Left forelimb (tissue), 1 donor: ENCODE data around the gene MED27.
"Not testable (repeated sequence)": the region's sequence is repeated elsewhere in the genome, so short reads cannot be mapped to it uniquely, and the experiment has no call there.

Experiments used
- DNase-seq: peaks from one replicate; pipeline ENCODE4 v3.0.0-alpha.2; 2018; ENCODE audit warnings: low spot score

MED27 gene

DNA sequence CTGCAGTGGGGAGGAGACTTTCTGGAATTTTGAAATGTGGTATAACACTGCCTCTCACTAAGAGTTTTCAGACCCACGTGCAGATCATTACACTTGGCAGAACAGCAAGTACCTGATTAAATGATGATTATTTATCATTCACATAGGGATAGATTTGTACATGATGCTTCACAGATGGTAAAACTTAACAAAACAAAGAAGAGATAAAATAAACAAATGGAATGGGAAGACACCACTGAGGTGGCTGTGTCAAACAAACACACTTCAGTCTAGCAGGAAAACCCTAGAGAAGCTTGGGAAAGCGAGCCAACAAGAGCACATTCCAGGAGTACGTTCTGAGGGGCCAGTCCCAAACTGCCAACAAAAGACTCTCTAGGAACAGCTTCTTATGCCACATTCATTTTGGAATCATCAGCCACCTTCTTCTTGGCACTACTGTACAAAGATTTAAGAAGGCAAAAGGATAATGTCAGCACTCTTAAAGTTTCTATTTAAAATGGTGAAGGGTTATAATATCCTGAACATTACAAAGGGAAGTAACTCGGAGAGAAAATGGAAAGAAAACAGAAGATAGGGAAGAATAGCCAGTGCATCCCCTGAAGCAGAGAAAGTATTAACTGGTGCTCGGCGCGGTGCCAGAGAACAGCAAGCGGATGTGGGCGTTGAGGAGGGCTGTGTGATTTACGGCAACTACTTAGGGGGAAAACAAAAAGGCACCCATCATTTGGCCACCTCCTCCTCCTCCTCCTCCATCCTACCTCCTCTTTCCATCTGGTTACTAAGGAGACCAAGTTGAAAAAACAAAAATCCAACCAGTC, 1.6 kb downstream of the MED27 start:
- no peak for DNase-seq

DNA sequence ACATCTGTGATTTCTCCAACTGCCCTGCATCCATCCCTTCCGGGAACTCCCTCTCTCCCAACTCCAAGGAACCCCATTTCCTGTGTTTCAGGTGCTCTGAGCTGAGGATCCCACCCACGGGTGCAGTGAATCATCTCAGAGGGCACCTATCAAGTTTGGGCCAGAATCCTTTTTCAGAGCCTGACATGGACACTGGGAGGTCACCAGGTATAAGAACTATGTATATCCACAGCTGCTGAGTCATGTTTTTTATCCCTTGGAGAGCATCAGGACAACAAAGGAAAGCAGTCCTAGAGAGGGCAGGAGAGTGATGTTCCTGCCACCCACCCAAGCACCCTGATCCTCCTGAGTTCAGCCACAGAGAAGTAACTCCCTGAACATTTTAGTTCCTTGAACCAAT, 3.8 kb downstream of the MED27 start:
- no peak for DNase-seq

DNA sequence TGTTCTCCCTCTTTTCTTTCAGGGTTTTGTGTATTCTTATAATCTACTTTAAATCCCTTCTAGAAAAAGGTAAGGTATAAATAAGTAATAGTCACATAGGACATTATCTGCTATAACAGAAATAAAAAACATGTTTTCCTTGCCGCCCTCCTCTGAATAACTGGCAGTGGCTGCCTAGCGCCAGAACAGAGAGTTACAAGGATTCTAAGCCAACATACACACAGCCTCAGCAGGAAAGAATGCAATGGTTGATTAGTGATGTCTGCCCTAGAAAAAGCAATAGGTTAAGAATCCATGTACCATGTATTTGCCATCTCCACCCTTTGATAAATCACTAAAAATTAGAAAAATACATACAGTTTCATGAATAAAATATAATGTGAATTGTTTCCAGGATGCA, 4.9 kb downstream of the MED27 start:
- no peak for DNase-seq

DNA sequence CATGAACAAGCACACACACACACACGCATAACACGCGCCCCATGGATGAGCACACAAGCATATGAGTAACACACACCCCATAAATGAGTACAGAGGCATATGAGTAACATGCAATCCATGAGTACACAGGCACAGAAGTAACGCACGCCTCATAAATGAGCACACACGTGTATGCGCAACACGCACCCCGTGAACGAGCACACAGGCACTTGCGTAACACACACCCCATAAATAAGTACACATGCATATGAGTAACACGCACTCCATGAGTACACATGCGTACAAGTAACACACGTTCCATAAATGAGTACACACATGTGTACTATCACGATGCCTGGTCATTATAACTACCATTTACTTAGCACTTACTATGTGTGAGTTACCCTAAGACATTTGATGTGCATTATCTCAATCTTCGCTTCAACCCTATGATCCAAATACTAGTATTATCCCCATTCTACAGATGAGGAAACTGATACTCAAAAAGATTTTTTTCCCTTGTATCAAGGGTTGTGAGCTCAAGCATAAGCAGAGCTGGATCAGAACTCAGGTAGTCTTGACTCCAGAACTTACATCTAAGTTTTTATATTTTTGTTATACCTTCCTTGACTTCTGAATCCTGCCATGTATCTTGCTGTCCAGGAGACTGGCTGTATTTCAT, 7.7 kb downstream of the MED27 start:
- no peak for DNase-seq

DNA sequence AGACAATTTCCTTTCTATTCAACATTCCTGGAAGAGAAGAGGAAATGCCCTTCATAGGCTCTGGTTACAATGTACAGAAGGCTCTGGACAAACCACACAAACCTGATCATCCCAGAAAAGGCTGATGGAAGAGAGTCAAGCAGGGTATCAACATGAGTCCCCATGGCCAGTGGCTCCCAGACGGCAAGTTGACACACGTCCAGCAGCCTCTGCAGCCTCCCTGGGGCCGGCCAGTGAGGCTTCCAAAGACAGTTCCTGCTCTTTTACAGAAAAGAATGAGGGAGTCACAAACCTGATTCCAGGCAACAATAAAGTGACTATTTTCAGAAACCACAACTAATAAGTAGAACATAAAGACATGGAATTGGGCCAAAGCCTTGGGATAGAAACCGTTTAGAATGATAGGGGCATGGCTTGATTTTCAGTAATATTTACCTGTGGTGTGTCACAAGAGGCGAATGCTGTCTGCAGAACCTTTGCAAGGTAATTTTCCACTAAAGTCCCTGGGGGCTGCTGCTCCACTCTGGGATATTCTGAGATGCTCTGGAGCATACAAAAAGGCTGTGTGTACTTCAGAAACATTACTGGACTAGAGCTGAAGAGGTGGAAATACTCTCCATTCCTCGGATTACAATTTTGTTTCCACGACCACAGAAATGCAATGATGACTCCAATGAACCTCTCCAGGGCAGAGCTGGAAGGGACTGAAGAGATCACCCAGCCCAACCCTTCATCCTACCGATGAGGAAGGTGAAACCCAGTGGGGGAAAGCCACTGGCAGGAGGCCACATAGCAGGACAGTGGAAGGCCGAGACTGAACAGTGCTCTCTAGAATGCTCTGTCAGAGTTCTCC, 10.4 kb downstream of the MED27 start:
- DNase-seq = no peak

DNA sequence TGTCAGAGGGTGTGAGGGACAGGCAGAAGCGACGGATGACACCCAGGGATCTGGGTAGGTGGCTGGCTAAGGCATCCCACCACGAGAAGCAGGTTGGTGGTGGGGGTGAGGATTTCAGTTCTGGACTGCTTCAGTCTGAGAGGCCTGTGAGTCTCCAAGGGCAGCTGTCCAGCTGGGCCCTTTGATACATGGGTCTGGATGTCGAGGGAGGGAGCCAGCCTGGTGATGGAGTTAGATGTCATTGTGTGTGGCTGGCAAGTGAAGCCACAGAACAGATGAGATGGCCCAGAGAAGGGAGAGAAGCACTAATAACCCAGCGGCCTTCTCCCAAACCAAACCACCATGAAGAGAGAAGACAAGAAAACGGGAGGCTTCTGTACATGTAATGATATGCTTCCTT, 11.1 kb downstream of the MED27 start:
- DNase-seq = no peak

DNA sequence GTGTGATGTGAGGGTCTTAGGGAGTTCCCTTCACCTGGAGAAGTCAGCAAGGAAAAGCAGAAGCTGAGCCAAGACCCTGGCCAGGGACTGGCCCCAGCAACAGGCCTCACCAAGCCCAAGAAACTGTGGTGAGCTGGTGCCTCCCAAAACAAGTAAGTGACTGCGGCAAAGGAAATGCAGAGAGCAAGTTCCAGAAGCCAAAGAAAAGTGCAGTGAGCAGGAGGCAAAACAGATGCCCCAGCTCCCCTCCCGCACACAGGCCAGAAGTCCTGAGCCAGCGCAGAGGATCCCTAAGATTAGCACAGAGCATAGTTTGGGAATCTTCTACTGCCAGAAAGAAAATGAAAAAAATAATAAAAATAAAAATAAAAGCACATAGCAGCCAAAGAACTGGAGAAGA, 13.2 kb downstream of the MED27 start:
- DNase-seq = no peak

DNA sequence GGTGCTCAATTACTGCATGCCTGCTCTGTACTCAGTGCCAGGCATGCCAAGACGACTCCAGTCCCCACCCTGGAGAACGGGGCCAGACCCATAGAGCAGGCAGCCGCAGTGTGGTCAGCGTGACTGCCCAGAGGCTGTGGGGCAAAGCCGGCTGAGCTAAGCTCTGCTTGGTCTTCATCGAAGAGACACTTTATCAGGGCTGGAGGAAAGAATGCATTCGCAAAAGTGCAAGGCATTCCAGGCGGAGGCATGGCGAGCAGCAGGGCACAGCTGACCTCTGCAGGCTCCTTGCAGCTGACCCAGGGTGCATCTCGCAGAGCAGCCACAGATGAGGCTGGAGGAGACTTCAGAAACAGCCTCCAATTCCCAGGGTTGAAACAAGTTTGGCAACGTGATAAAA, 13.6 kb downstream of the MED27 start:
- DNase-seq = no peak

DNA sequence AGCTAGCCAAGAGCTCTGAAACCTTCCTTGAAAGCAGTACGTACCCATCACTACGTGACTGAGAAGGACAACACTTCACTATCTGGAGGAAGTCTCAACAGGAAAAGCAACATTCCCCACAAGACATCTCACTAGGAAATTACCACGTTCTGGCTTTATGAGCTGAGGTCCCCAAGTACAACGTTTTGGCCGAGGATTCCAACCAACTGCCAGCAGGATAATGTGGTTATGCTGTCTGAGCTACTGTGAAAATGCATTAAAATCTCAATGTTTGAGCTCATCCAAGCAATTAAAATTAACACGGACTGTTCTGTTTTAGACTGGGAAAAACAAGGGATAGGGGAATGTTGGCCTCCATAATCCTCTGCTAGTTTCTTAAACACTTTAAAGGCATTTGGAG, 16.4 kb downstream of the MED27 start:
- DNase-seq = no peak

DNA sequence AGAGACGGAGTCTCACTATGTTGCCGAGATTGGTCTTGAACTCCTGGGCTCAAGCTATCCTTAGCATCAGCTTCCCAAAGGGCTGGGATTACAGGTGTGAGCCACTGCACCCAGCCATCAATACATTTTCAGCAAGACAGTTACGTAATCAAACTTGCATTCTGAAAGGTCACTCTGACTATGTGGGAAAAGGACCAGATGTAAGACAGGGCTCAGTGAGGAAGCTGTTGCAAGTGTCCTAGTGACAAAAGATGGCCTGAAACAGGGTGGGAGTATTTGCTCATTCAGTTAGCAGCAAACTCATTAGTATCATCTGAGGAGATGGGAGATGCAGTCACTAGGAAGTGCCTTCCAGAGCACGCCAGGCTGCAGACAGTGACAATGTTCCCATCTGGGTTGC, 16.9 kb downstream of the MED27 start:
- no peak for DNase-seq

DNA sequence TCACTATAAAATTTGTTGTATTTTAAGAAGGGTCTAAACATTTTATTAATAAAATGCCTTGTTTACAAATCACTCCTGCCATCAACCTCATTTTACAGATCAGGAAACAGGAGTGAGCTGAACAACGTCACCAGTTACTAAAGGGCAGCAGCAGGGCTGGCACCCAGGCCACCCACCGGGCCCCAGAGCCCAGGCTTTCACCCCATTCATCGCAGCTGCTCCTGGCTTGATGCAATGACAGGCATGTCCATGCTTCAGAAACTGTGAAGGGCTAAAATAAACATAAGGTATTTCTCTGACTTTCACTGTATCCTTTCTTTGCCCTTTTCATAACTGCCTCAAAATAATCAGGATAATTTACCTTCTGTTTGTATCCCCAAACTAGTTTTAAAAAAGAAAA, 18.1 kb downstream of the MED27 start:
- no peak for DNase-seq

DNA sequence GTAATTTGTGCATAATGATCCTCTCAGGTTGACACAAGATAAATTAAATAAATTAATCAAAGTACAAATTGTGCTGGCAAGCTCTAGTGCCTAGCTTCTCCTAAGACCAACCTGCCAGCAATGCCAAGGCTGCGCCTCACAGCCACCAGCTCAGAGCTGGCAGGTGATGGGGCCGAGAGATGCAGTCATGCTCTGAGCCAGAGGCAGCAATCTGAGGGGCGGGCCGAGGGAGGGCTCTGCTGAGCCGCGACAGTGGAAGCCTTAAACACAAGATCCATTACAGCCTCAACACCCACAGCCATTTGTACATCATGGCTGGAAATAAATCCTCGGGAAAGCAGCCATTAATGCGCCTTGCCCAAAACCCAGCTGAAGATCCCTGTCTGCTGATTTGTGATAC, 20.3 kb downstream of the MED27 start:
- no peak for DNase-seq

DNA sequence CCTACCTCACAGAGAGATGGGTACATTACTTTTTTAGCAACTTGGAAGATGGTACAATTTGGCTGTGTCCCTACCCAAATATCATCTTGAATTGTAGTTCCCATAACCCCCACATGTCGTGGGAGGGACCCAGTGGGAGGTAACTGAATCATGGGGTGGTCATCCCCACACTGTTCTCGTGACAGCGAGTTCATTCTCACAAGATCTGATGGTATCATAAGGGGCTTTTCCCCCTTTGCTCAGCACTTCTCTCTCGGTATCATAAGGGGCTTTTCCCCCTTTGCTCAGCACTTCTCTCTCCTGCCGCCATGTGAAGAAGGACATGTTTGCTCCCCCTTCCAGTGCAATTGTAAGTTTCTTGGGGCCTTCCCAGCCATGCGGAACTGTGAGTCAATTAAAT, 21.4 kb downstream of the MED27 start:
- DNase-seq = not testable (repeated sequence)

DNA sequence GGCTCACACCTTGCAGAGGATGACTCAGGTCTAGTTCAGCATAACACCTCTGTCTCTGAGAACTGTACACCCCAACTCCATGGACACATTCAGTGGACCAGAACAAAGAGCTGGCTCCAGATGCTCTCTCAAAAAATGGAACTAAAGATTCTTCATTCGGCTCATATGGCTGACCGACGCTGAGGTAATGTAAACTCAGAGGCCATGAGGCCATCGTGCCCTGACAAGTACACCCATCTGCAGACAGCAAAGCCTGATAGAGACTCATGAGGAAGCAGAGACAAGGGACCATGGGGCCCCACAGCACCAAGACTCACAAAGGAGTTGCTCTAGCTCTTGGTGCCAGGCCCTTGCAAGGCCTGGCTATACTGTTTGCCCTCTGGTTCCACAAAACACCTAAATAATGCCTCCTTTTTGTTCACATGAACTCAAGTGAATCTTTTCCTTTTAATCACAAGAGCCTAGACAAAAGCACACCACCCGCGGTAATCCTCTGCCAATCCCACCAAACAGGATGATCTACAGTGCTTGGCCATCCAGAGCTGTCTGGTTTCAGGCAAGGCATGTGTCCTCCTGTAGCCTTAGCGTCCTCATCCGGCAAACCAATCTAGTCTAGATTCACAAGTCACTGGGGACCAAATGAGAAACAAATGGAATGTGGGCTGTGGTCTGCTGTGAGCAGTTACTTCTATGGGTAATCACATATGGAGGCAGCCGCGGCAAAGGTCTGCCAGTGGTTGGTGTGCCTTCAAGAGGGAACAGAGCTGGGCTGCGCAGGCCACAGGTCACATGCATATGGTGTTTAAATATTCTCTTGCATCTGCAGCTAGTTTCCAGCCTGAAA, 22.7 kb downstream of the MED27 start:
- DNase-seq = no peak

DNA sequence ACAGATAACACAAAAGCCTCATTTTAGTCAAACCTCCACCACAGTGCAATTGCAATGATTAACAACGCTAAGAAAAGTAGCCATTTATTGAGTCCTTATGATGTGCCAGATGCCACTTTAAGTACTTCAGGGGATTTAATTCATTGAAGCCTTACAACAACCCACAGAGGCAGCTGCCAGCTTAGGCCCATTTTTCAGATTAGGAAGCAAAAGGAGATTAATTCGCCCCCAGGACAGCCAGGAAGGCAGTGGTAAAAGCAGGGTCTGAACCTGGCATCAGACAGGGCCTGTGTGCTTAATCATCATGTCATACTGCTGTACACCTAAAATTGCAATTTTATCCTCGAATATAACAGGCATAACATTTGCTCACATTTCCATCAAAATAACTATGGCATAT, 23.9 kb downstream of the MED27 start:
- DNase-seq = no peak

DNA sequence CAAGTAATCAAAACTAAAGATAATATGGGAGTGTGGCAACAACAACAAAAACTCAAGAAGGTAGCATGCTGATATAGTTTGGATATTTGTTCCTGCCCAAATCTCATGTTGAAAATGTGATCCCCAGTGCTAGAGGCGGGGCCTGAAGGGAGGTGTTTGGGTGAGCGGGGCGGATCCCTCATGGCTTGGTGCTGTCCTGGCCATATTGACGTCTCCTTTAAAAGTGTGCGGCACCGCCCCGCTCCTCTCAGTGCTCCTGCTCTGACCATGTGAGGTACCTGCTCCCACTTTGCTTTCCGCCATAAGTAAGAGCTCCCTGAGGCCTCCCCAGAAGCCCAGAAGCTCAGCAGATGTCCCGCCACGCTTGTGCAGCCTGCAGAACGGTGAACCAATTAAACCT, 25.6 kb downstream of the MED27 start:
- DNase-seq = no peak

DNA sequence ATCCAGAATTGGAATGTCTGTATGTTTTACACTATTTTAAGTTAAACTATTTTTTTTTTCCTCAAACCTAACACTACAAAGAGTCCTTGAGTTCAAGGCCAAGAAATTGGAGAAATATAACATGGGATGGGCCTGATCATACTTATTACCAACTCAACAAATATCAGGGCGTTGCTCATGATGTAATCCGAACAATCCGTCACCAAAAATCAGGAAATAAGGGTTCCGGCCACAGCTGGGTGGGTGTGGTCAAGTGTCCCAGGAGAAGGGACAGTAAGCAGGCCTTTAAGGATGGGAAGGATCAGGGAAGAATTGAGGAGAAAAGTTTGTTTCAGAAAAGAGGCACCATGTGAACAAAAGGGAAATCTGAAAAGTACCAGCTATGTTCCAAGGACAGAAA, 29.8 kb downstream of the MED27 start:
- DNase-seq = no peak

DNA sequence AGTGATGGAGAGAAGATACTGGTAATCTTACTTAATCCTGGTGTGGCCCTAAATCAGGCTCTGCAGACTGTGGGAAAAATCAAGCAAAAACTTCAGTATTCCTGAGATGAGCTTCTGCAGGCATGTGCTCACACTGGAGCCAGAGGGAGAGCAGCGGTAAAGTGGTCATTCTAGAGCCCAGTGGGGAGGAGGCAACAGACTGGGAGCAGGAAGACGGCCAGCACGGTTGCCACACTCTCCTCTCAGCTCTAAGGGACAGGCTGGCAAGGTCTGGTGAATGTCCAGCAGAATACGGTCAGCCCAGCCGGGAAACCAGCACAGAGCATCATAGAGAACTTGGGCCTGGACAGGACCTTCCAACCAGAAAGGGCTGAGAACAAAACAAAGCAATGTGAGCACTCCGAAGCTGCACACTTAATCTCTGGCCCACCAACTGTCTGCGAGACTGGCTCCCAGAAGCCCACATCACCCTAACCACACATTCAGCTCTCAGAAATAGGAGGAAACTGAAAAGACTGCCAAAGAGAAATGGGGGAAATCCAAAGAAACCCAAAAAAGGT, 30.3 kb downstream of the MED27 start:
- no peak for DNase-seq

DNA sequence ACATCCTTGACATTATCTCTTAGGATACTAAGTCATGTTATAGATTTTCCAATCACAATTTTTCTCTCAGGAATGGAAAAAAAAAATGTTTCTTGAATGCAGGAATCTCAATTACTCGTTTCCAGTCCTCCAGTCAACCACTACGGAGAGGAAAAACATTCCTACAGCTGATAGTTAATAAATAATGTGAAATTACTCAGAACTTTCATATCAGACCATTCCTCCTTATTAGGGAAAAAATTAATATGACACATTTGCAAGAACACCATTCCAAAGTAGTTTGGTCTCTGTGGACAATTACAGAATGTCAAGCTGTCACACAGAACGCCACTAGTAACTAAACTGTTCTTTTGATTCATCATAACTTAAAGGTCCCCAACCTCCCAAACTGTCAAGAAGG, 31.5 kb downstream of the MED27 start:
- DNase-seq = no peak

DNA sequence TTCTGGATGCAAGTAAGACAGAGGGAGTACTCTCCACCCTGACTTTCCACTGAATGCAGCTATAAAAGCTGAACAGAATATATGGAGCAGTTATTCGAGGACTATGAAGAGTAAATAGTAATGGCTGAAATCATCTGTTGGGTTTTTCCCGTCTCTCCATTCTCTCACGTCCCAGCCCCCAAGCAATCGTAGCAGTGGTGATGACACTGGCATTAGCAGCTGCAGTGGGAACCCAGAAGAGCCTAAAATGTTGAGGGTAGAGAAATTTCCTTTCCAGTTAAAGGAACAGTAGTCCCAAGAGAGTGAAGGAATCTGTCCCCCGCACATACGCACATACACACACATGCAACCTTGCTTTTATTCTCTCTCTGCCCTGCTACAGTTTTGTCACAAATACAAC, 33.2 kb downstream of the MED27 start:
- DNase-seq = no peak

DNA sequence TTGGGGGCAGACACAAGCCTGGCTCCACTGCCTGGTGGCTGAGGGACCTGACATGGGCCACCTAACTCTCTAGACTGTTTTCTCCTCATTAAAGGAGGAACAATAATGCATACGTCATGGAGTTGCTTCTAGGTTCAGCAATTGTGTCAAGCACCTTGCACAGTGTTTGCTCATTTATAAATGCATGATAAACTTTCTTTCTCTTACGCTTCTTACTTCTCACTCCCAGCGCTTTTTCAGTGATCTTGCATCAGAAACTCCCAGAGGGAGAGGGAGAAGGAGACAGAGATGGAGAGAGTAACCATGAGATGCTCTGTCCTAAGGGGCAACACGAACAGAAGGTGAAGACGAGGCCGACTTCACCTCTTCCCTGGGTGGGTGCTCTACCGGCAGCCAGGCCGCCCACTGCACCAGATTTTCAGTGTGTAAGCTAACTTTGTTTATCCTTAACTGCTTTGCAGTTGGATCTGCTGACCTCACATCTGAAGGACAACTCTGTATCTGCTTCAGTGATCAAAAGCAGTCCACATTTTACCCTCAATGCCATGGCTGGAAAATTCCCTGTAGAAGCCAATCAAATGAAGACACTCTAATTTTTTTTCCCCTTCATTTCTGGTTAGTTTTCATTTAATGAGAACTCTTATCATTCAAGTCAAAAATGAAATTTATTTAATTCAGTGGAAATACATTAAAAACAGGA, 35.3 kb downstream of the MED27 start:
- DNase-seq = no peak
